Effector memory CD8-positive, alpha-beta T cell (primary cell): ENCODE results near the gene WDR37.

Experiments
- ATAC-seq: fragments of 150-1000 bp; cut with Tn5 transposase; replicated peaks from 2 replicates; pipeline ENCODE4 v1.10.0; 2021; ENCODE audit warnings: mild to moderate bottlenecking, moderate library complexity
- DNase-seq, 3 experiments: peaks; one replicate each; pipeline ENCODE4 v3.0.0; 2021
- H3K27ac Mint-ChIP-seq, 2 donors: one replicate each; pipeline ENCODE4 v1.8.0; 2022; ENCODE audit warnings: mild to moderate bottlenecking in 2 of 2, mixed read lengths in 2 of 2, moderate library complexity in 2 of 2
- H3K27me3 Mint-ChIP-seq, 2 donors: one replicate each; pipeline ENCODE4 v1.8.0; 2022; ENCODE audit warnings: mixed read lengths in 2 of 2
- H3K36me3 Mint-ChIP-seq: one replicate; pipeline ENCODE4 v1.8.0; 2022; ENCODE audit warnings: mild to moderate bottlenecking, moderate library complexity, mixed read lengths; ENCODE audit not compliant: insufficient read depth
- H3K4me1 Mint-ChIP-seq, 2 donors: one replicate each; pipeline ENCODE4 v1.8.0; 2022; ENCODE audit warnings: low read depth in 2 of 2, mixed read lengths in 2 of 2
- H3K4me3 Mint-ChIP-seq, 2 donors: one replicate each; pipeline ENCODE4 v1.8.0; 2022; ENCODE audit warnings: mild to moderate bottlenecking in 2 of 2, mixed read lengths in 2 of 2, moderate library complexity in 2 of 2
- H3K9me3 Mint-ChIP-seq, 2 donors: one replicate each; pipeline ENCODE4 v1.8.0; 2022; ENCODE audit warnings: mixed read lengths in 2 of 2

WDR37 gene

GRCh38 chr10:1171182-1171581, 115.0 kb downstream of the WDR37 start:
- no peaks in the 10 kb centered on the region for H3K36me3 Mint-ChIP-seq

GRCh38 chr10:1171586-1171985, 115.4 kb downstream of the WDR37 start:
- H3K4me1 Mint-ChIP-seq: no peaks in the 10 kb centered on the region

More at GRCh38 chr10:1171182-1171581, 115.0 kb downstream of the WDR37 start:
- Mint-ChIP-seq H3K27me3 (peaks cover 34 to 77% of the 10 kb centered on the region in 2 donors), H3K4me3 (no peak overlapping the region), H3K27ac (no peak overlapping the region), H3K9me3 (no peaks in the 10 kb centered on the region), H3K4me1 (no peaks in the 10 kb centered on the region)
- DNase-seq (no peak), ATAC-seq (no peak)

GRCh38 chr10:1172256-1172984, 116.2 kb downstream of the WDR37 start:
- H3K36me3 Mint-ChIP-seq: no peaks in the 10 kb centered on the region
- H3K4me1 Mint-ChIP-seq: no peaks in the 10 kb centered on the region
- DNase-seq: no peak
- H3K4me3 Mint-ChIP-seq: no peak overlapping the region
- H3K27me3 Mint-ChIP-seq: peaks cover 32 to 67% of the 10 kb centered on the region in 2 donors
- H3K9me3 Mint-ChIP-seq: no peaks in the 10 kb centered on the region
- H3K27ac Mint-ChIP-seq: no peak overlapping the region
- ATAC-seq: no peak

More at GRCh38 chr10:1171586-1171985, 115.4 kb downstream of the WDR37 start:
- H3K27me3 Mint-ChIP-seq: peaks cover 34 to 73% of the 10 kb centered on the region in 2 donors
- ATAC-seq (no peak), DNase-seq (no peak)
- H3K4me3 Mint-ChIP-seq: no peak overlapping the region
- H3K27ac Mint-ChIP-seq: no peak overlapping the region
- H3K36me3 Mint-ChIP-seq: no peaks in the 10 kb centered on the region
- no peaks in the 10 kb centered on the region for H3K9me3 Mint-ChIP-seq

- no peak for DNase-seq
- no peak for ATAC-seq
- no peaks in the 10 kb centered on the region for H3K9me3 Mint-ChIP-seq
- H3K27me3 Mint-ChIP-seq: peaks cover 25 to 66% of the 10 kb centered on the region in 2 donors
- H3K4me3 Mint-ChIP-seq: no peak overlapping the region
- no peaks in the 10 kb centered on the region for H3K36me3 Mint-ChIP-seq
- no peak overlapping the region for H3K27ac Mint-ChIP-seq
- H3K4me1 Mint-ChIP-seq: no peaks in the 10 kb centered on the region
These were observed 116.9 kb downstream of the WDR37 start for GRCh38 chr10:1173091-1173490.

- peaks cover 16 to 60% of the 10 kb centered on the region in 2 donors for H3K27me3 Mint-ChIP-seq
- no peaks in the 10 kb centered on the region for H3K4me1 Mint-ChIP-seq
- H3K36me3 Mint-ChIP-seq: no peaks in the 10 kb centered on the region
- no peak overlapping the region for H3K27ac Mint-ChIP-seq
- no peaks in the 10 kb centered on the region for H3K9me3 Mint-ChIP-seq
- ATAC-seq (no peak), DNase-seq (no peak)
- H3K4me3 Mint-ChIP-seq: no peak overlapping the region
These were observed 117.8 kb downstream of the WDR37 start for GRCh38 chr10:1174022-1174421.

- Mint-ChIP-seq H3K36me3 (no peaks in the 10 kb centered on the region), H3K4me3 (no peak overlapping the region), H3K27me3 (peaks cover 8 to 58% of the 10 kb centered on the region in 2 donors), H3K4me1 (no peaks in the 10 kb centered on the region), H3K9me3 (no peaks in the 10 kb centered on the region), H3K27ac (no peak overlapping the region)
- ATAC-seq (no peak), DNase-seq (no peak)
These were observed 119.9 kb downstream of the WDR37 start for GRCh38 chr10:1175956-1176565.

- ATAC-seq (no peak), DNase-seq (no peak)
- H3K36me3 Mint-ChIP-seq: no peaks in the 10 kb centered on the region
- no peak overlapping the region for H3K4me3 Mint-ChIP-seq
- H3K4me1 Mint-ChIP-seq: no peaks in the 10 kb centered on the region
- H3K9me3 Mint-ChIP-seq: no peaks in the 10 kb centered on the region
- H3K27ac Mint-ChIP-seq: no peak overlapping the region
- peaks cover 14 to 54% of the 10 kb centered on the region in 2 donors for H3K27me3 Mint-ChIP-seq
These were observed 121.8 kb downstream of the WDR37 start for GRCh38 chr10:1177936-1178335.

GRCh38 chr10:1178506-1178905, 122.3 kb downstream of the WDR37 start:
- H3K9me3 Mint-ChIP-seq: no peaks in the 10 kb centered on the region
- DNase-seq (no peak), ATAC-seq (no peak)
- H3K4me3 Mint-ChIP-seq: no peak overlapping the region
- no peaks in the 10 kb centered on the region for H3K4me1 Mint-ChIP-seq
- H3K27ac Mint-ChIP-seq: no peak overlapping the region
- H3K27me3 Mint-ChIP-seq: peaks cover 14 to 54% of the 10 kb centered on the region in 2 donors
- no peaks in the 10 kb centered on the region for H3K36me3 Mint-ChIP-seq

- no peak for ATAC-seq
- H3K27me3 Mint-ChIP-seq: peaks cover 14 to 57% of the 10 kb centered on the region in 2 donors
- H3K36me3 Mint-ChIP-seq: no peaks in the 10 kb centered on the region
- no peak overlapping the region for H3K4me3 Mint-ChIP-seq
- DNase-seq: no peak
- no peak overlapping the region for H3K27ac Mint-ChIP-seq
- H3K4me1 Mint-ChIP-seq: no peaks in the 10 kb centered on the region
- H3K9me3 Mint-ChIP-seq: no peaks in the 10 kb centered on the region
These were observed 123.3 kb downstream of the WDR37 start for GRCh38 chr10:1179346-1180070.

- Mint-ChIP-seq H3K9me3 (no peaks in the 10 kb centered on the region), H3K27ac (no peak overlapping the region), H3K4me3 (no peak overlapping the region), H3K4me1 (no peaks in the 10 kb centered on the region), H3K36me3 (no peaks in the 10 kb centered on the region), H3K27me3 (peaks cover 18 to 57% of the 10 kb centered on the region in 2 donors)
- no peak for ATAC-seq
- DNase-seq: no peak
These were observed 124.0 kb downstream of the WDR37 start for GRCh38 chr10:1180071-1180730.

GRCh38 chr10:1180836-1181235, 124.7 kb downstream of the WDR37 start:
- ATAC-seq: no peak
- H3K9me3 Mint-ChIP-seq: no peaks in the 10 kb centered on the region
- H3K27me3 Mint-ChIP-seq: peaks cover 21 to 57% of the 10 kb centered on the region in 2 donors
- no peaks in the 10 kb centered on the region for H3K4me1 Mint-ChIP-seq
- DNase-seq: no peak
- H3K36me3 Mint-ChIP-seq: no peaks in the 10 kb centered on the region
- no peak overlapping the region for H3K27ac Mint-ChIP-seq
- no peak overlapping the region for H3K4me3 Mint-ChIP-seq
